Trophoblast cell (in vitro differentiated cells and primary cell): ENCODE data around the gene CCDC88B.

Experiments used
- DNase-seq, 2 donors: peaks; one replicate each; pipeline ENCODE4 v3.0.0-alpha.2; 2016
- H2AFZ ChIP-seq: 2 replicates; pipeline ENCODE4 v1.6.1; 2013; ENCODE audit warnings: low read length, moderate library complexity, mild to moderate bottlenecking; ENCODE audit not compliant: insufficient read depth, poor library complexity
- H2AK5ac ChIP-seq: 2 replicates; pipeline ENCODE4 v1.6.1; 2013; ENCODE audit warnings: mild to moderate bottlenecking, low read length
- H2BK120ac ChIP-seq: 2 replicates; pipeline ENCODE4 v1.6.1; 2013; ENCODE audit warnings: low read length, mild to moderate bottlenecking, moderate library complexity; ENCODE audit not compliant: insufficient read depth, poor library complexity
- H2BK12ac ChIP-seq: 2 replicates; pipeline ENCODE4 v1.6.1; 2013; ENCODE audit warnings: mild to moderate bottlenecking, low read length, moderate library complexity
- H2BK5ac ChIP-seq: 2 replicates; pipeline ENCODE4 v1.6.1; 2013; ENCODE audit warnings: low read length, low read depth, moderate library complexity, mild to moderate bottlenecking; ENCODE audit not compliant: poor library complexity
- H3K14ac ChIP-seq: 2 replicates; pipeline ENCODE4 v1.6.1; 2013; ENCODE audit warnings: mild to moderate bottlenecking, low read length
- H3K18ac ChIP-seq: 2 replicates; pipeline ENCODE4 v1.6.1; 2013; ENCODE audit warnings: mild to moderate bottlenecking, low read length
- H3K23ac ChIP-seq: 2 replicates; pipeline ENCODE4 v1.6.1; 2013; ENCODE audit warnings: low read length
- H3K27ac ChIP-seq: 2 replicates; pipeline ENCODE4 v1.5.1; 2013; ENCODE audit warnings: low read depth, mild to moderate bottlenecking, inconsistent platforms, low read length, moderate library complexity
- H3K27me3 ChIP-seq: 2 replicates; pipeline ENCODE4 v1.6.1; 2013; ENCODE audit warnings: inconsistent platforms, mild to moderate bottlenecking, low read length, moderate library complexity; ENCODE audit not compliant: insufficient read depth
- H3K36me3 ChIP-seq, 2 experiments: 1 replicate in 1 of 2; 2 replicates in 1 of 2; pipeline ENCODE4 v1.6.1; 2013; ENCODE audit warnings: low read length in 2 of 2, mild to moderate bottlenecking in 2 of 2, moderate library complexity in 1 of 2; ENCODE audit not compliant: insufficient read depth in 2 of 2, control insufficient read depth in 1 of 2
- H3K4ac ChIP-seq: 2 replicates; pipeline ENCODE4 v1.6.1; 2013; ENCODE audit warnings: low read depth, mild to moderate bottlenecking, low read length, moderate library complexity
- H3K4me1 ChIP-seq, 2 experiments: 1 replicate in 1 of 2; 2 replicates in 1 of 2; pipeline ENCODE4 v1.6.1; 2013; ENCODE audit warnings: low read length in 2 of 2, mild to moderate bottlenecking in 2 of 2, moderate library complexity in 1 of 2; ENCODE audit not compliant: insufficient read depth in 2 of 2, control insufficient read depth in 1 of 2
- H3K4me2 ChIP-seq: 2 replicates; pipeline ENCODE4 v1.6.1; 2013; ENCODE audit warnings: inconsistent platforms, mild to moderate bottlenecking, low read length, moderate library complexity
- H3K4me3 ChIP-seq: 2 replicates; pipeline ENCODE4 v1.5.1; 2013; ENCODE audit warnings: mild to moderate bottlenecking, low read depth, low read length, inconsistent platforms
- H3K79me1 ChIP-seq: one replicate; pipeline ENCODE4 v1.6.1; 2013; ENCODE audit warnings: low read length
- H3K79me2 ChIP-seq: 2 replicates; pipeline ENCODE4 v1.6.1; 2013; ENCODE audit warnings: low read length, mild to moderate bottlenecking; ENCODE audit not compliant: control insufficient read depth, insufficient read depth, poor library complexity
- H3K9ac ChIP-seq: 2 replicates; pipeline ENCODE4 v1.6.1; 2013; ENCODE audit warnings: mild to moderate bottlenecking, low read length
- H3K9me3 ChIP-seq: 2 replicates; pipeline ENCODE4 v1.6.1; 2013; ENCODE audit warnings: low read depth, mild to moderate bottlenecking, control low read depth, inconsistent platforms, low read length; ENCODE audit not compliant: insufficient read depth
- H4K12ac ChIP-seq: 2 replicates; pipeline ENCODE4 v1.6.1; 2013; ENCODE audit warnings: low read depth, mild to moderate bottlenecking, low read length, moderate library complexity
- H4K8ac ChIP-seq: 2 replicates; pipeline ENCODE4 v1.6.1; 2013; ENCODE audit warnings: low read depth, mild to moderate bottlenecking, low read length, moderate library complexity
- H4K91ac ChIP-seq: one replicate; pipeline ENCODE4 v1.6.1; 2013; ENCODE audit warnings: low read depth, mild to moderate bottlenecking, low read length, moderate library complexity
- WGBS: extraction: QIAGEN DNeasy Blood & Tissue Kit; methylation state at CpG from one replicate; pipeline ENCODE4 v1.1.7; 2013; ENCODE audit warnings: missing lambda C conversion rate; ENCODE audit not compliant: insufficient read length, insufficient coverage; ENCODE audit errors: extremely low coverage; 5-methylcytosine and 5-hydroxymethylcytosine counted together

Gene CCDC88B

DNA sequence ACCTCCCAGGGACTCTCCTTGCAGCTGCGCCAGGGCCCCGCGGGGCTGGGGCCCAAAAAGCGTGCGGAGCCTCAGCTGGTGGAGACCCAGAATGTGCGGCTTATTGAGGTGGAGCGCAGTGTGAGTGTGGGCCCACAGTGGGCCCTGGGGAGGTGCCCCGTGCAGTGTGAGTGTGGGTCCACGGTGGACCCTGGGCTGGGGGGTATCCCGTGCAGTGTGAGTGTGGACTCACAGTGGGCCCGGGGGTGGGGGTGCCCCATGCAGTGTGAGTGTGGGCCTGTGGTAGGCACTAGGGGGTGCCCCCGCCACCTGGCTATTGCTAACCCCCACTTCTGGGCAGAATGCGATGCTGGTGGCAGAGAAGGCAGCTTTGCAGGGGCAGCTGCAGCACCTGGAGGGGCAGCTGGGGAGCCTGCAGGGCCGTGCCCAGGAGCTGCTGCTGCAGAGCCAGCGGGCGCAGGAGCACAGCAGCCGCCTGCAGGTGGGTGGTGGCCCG lies 11.2 kb downstream of the CCDC88B start:
- H3K27ac ChIP-seq, result no peak overlapping the region
- H3K36me3 ChIP-seq, result no peaks in the 10 kb centered on the region
- H3K9ac ChIP-seq, result no peak overlapping the region
- no peak overlapping the region for H3K18ac ChIP-seq
- H2BK120ac ChIP-seq, result no peak overlapping the region
- H4K12ac ChIP-seq, result no peak overlapping the region
- H3K27me3 ChIP-seq, result no peaks in the 10 kb centered on the region
- no peak overlapping the region for H2BK5ac ChIP-seq
- no peak overlapping the region for H3K23ac ChIP-seq
- no CpG with 5 or more reads among the region's 18 CpGs for WGBS
- no peak overlapping the region for H4K91ac ChIP-seq
- no peak overlapping the region for H2BK12ac ChIP-seq
- no peak overlapping the region for H2AFZ ChIP-seq
- H3K79me1 ChIP-seq, result peaks cover 4% of the 10 kb centered on the region
- H3K4me1 ChIP-seq, result peaks cover 9 to 13% of the 10 kb centered on the region in 2 experiments
- H3K4me3 ChIP-seq, result no peak overlapping the region
- H3K4ac ChIP-seq, result no peak overlapping the region
- H3K79me2 ChIP-seq, result peaks cover 2% of the 10 kb centered on the region
- H3K9me3 ChIP-seq, result no peaks in the 10 kb centered on the region
- no peak overlapping the region for H4K8ac ChIP-seq
- no peak overlapping the region for H3K14ac ChIP-seq
- no peak overlapping the region for H3K4me2 ChIP-seq
- no peak for DNase-seq
- H2AK5ac ChIP-seq, result no peak overlapping the region

DNA sequence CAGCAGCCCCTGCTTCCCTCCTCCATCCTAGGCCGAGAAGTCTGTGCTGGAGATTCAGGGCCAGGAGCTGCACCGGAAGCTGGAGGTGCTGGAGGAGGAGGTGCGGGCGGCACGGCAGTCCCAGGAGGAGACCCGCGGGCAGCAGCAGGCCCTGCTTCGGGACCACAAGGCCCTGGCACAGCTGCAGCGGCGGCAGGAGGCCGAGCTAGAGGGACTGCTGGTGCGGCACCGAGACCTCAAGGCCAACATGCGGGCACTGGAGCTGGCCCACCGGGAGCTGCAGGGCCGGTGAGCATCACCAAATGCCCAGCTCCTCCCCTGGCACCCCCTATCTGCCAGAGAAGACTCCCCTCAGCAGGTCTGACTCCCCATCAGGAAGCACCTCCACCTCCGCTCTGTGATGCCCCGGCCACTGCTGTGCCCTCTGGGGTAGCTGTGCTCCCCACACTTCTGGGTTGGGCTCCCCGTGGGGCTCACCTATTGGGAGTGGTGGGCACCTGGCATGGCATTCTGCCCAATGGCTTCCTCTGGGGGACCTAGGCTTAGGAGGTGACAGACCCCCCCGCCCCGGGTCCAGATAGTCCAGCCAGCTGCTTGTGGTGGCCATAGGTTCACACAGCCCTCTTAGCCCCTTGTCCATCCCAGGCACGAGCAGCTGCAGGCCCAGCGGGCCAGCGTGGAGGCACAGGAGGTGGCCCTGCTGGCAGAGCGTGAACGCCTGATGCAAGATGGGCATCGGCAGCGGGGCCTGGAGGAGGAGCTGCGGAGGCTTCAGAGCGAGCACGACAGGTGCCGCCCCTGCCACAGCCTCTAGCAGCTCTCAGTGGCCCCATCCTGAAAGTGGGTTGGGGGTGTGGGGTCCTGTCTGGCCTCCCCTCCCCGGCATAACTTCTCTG lies 12.3 kb downstream of the CCDC88B start:
- WGBS, result no CpG with 5 or more reads among the region's 33 CpGs
- DNase-seq, result no peak
- H3K79me2 ChIP-seq, result peaks cover 2% of the 10 kb centered on the region

DNA sequence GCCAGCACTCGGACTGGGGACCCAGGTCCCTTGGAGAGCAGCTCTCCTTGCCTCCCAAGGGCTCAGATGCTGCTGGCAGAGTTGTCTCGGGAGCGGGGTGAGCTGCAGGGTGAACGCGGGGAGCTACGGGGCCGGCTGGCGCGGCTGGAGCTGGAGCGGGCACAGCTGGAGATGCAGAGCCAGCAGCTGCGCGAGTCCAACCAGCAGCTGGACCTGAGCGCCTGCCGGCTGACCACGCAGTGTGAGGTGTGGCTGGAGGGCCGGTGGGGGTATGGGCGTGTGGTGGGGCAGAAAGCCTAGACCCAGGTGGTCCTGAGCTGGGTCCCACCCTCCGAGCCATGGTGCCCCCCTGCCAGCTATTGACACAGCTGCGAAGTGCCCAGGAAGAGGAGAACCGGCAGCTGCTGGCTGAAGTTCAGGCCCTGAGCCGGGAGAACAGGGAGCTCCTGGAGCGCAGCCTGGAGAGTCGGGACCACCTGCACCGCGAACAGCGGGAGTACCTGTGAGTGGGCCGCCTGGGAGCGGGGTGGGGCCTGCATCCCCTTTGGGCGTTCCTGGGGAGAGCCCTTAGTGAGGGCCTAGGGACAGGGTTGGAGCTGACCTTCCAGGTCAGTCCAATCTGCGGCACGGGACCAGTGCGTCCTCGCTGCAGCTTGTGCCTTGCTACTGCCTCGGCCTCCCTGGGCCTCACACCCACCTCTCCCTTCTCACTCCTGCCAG lies 13.2 kb downstream of the CCDC88B start:
- no peak for DNase-seq
- Histone ChIP-seq H3K18ac (no peak overlapping the region), H3K27ac (no peak overlapping the region), H3K14ac (no peak overlapping the region), H2AK5ac (no peak overlapping the region), H3K4me1 (peaks cover 18 to 25% of the 10 kb centered on the region in 2 experiments), H2BK12ac (no peak overlapping the region), H3K9ac (no peak overlapping the region), H3K79me2 (peaks cover 2% of the 10 kb centered on the region), H4K8ac (no peak overlapping the region), H3K4me3 (no peak overlapping the region), H3K23ac (no peak overlapping the region), H3K4ac (no peak overlapping the region), H4K91ac (no peak overlapping the region), H3K4me2 (no peak overlapping the region), H2AFZ (no peak overlapping the region), H4K12ac (no peak overlapping the region), H3K9me3 (no peaks in the 10 kb centered on the region), H2BK120ac (no peak overlapping the region), H3K27me3 (no peaks in the 10 kb centered on the region), H3K36me3 (no peaks in the 10 kb centered on the region), H3K79me1 (peaks cover 17% of the 10 kb centered on the region), H2BK5ac (no peak overlapping the region)
- no CpG with 5 or more reads among the region's 34 CpGs for WGBS

More for the DNA sequence above, 12.3 kb downstream of the CCDC88B start:
- H4K12ac ChIP-seq, result no peak overlapping the region
- H3K9ac ChIP-seq, result no peak overlapping the region
- no peaks in the 10 kb centered on the region for H3K36me3 ChIP-seq
- no peak overlapping the region for H3K14ac ChIP-seq
- no peaks in the 10 kb centered on the region for H3K27me3 ChIP-seq
- H3K23ac ChIP-seq, result no peak overlapping the region
- no peak overlapping the region for H2AK5ac ChIP-seq
- no peak overlapping the region for H4K8ac ChIP-seq
- H2AFZ ChIP-seq, result no peak overlapping the region
- no peak overlapping the region for H3K4me3 ChIP-seq
- no peak overlapping the region for H2BK5ac ChIP-seq
- H3K4me1 ChIP-seq, result peaks cover 15 to 17% of the 10 kb centered on the region in 2 experiments
- no peak overlapping the region for H3K4me2 ChIP-seq
- H3K79me1 ChIP-seq, result peaks cover 12% of the 10 kb centered on the region
- no peak overlapping the region for H3K4ac ChIP-seq
- H2BK120ac ChIP-seq, result no peak overlapping the region
- H3K18ac ChIP-seq, result no peak overlapping the region
- H4K91ac ChIP-seq, result no peak overlapping the region
- H2BK12ac ChIP-seq, result no peak overlapping the region
- H3K27ac ChIP-seq, result no peak overlapping the region
- no peaks in the 10 kb centered on the region for H3K9me3 ChIP-seq

DNA sequence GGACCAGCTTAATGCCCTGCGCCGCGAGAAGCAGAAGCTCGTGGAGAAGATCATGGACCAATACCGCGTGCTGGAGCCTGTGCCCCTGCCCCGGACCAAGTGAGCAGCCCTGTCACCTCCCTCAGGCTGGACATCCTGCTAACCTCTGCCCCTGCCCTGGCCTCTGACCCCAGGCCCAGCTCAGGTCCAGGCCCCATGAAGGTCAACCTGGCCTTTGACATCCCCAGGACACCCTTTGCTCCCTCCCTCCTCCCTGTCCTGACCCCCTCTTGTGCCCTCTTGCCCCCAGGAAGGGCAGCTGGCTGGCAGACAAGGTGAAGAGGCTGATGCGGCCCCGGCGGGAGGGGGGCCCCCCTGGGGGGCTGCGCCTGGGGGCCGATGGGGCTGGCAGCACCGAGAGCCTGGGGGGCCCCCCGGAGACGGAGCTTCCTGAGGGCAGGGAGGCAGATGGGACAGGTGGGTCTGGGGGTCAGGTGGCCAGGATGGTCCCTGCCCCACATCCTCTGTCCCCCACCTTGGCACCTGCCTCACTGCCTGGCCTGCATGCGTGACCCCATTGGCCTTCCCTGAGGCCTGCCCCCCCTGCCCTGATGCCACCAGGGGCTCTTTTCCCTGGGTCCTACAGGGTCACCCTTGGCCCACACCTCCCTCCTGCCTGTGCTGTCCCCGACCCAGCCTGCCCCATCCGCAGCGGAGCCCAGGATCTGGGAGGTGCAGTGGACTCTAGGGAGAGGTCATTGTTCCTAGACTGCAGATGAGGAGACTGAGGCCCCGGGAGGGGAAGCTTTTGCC lies 13.9 kb downstream of the CCDC88B start:
- no peak overlapping the region for H3K23ac ChIP-seq
- H2BK5ac ChIP-seq, result no peak overlapping the region
- H2BK12ac ChIP-seq, result no peak overlapping the region
- no peak overlapping the region for H3K14ac ChIP-seq
- no peak for DNase-seq
- H3K9me3 ChIP-seq, result no peaks in the 10 kb centered on the region
- H3K18ac ChIP-seq, result no peak overlapping the region
- H4K12ac ChIP-seq, result no peak overlapping the region
- H3K36me3 ChIP-seq, result no peaks in the 10 kb centered on the region
- H3K4me1 ChIP-seq, result peaks cover 25 to 28% of the 10 kb centered on the region in 2 experiments
- H3K79me2 ChIP-seq, result peaks cover 5% of the 10 kb centered on the region
- H3K4ac ChIP-seq, result no peak overlapping the region
- no peak overlapping the region for H4K8ac ChIP-seq
- H3K4me2 ChIP-seq, result no peak overlapping the region
- no peak overlapping the region for H2AFZ ChIP-seq
- H2BK120ac ChIP-seq, result no peak overlapping the region
- WGBS, result no CpG with 5 or more reads among the region's 20 CpGs
- no peaks in the 10 kb centered on the region for H3K27me3 ChIP-seq
- no peak overlapping the region for H3K27ac ChIP-seq
- H4K91ac ChIP-seq, result no peak overlapping the region
- H3K9ac ChIP-seq, result no peak overlapping the region
- peaks cover 24% of the 10 kb centered on the region for H3K79me1 ChIP-seq
- no peak overlapping the region for H3K4me3 ChIP-seq
- no peak overlapping the region for H2AK5ac ChIP-seq
